Endothelial cell of umbilical vein (primary cell): ENCODE results near the gene MUC5AC. TPM values are rescaled to one million over a fixed set of nuclear protein-coding genes. Genes with fewer than 3 reads are reported as not detected.

Experiments used
- BruUV-seq: library from RNA; stranded (reverse); fragments of 400-500 nt; replicated peaks from 2 replicates; lab custom pipeline; 2021; lab: Mats Ljungman, UMichigan
- CTCF ChIA-PET: fragments of 300-600, 350-600 bp; sonication (Branson Sonifier 250); formaldehyde crosslinking; loops from one replicate; lab custom pipeline; 2021; ENCODE audit warnings: antibody characterized with exemption, inconsistent platforms; lab: Charles Lee
- POLR2A ChIA-PET: fragments of 300-600, 350-600 bp; sonication (Branson Sonifier 250); formaldehyde crosslinking; loops from one replicate; lab custom pipeline; 2021; ENCODE audit warnings: antibody characterized with exemption, inconsistent platforms; lab: Charles Lee
- DNase-seq: peaks from one replicate; pipeline ENCODE4 v3.0.0-alpha.2; 2011; ENCODE audit warnings: low read depth, low spot score
- FAIRE-seq: peaks from 2 replicates; lab custom pipeline; 2011; peaks lifted over from hg19 to GRCh38; lab: Jason Lieb, UNC
- H2AFZ ChIP-seq: 2 replicates; pipeline ENCODE4 v1.6.0; 2012; ENCODE audit warnings: low read depth, low read length, control low read depth, inconsistent platforms
- H3K27ac ChIP-seq: 2 replicates; pipeline ENCODE4 v1.5.1; 2011; ENCODE audit warnings: low read depth, mild to moderate bottlenecking, control low read depth, low read length, moderate library complexity; ENCODE audit not compliant: insufficient read depth
- H3K27me3 ChIP-seq, 2 experiments: 2 replicates each; pipeline versions ENCODE4 v1.6.0 to v1.6.1; 2011; ENCODE audit warnings: low read length in 2 of 2, mixed read lengths in 1 of 2; ENCODE audit not compliant: control insufficient read depth in 2 of 2, insufficient read depth in 2 of 2
- H3K36me3 ChIP-seq, 2 experiments: 2 replicates in 1 of 2; 3 replicates in 1 of 2; pipeline ENCODE4 v1.5.1; 2011; ENCODE audit warnings: low read length in 2 of 2, mild to moderate bottlenecking in 1 of 2, moderate library complexity in 1 of 2; ENCODE audit not compliant: control insufficient read depth in 2 of 2, insufficient read depth in 2 of 2; ENCODE audit errors: extremely low read depth in 1 of 2
- H3K4me1 ChIP-seq: 3 replicates; pipeline ENCODE4 v1.5.1; 2011; ENCODE audit warnings: mild to moderate bottlenecking, low read length; ENCODE audit not compliant: control insufficient read depth, insufficient read depth; ENCODE audit errors: extremely low read depth
- H3K4me2 ChIP-seq: 2 replicates; pipeline ENCODE4 v1.6.1; 2011; ENCODE audit warnings: low read length, control low read depth, mixed read lengths; ENCODE audit not compliant: insufficient read depth
- H3K4me3 ChIP-seq, 3 experiments: fragments of 200-600 bp in 1 of 3; sonication (generic), shearing (Covaris generic) in 1 of 3; replicated peaks in 1 of 3; 2 replicates each; pipeline ENCODE4 v1.5.1; 2011 to 2016; ENCODE audit warnings: control low read depth in 3 of 3, low read length in 3 of 3, mild to moderate bottlenecking in 2 of 3, inconsistent platforms in 1 of 3, low read depth in 1 of 3, moderate library complexity in 1 of 3; ENCODE audit not compliant: insufficient read depth in 1 of 3
- H3K79me2 ChIP-seq: 2 replicates; pipeline ENCODE4 v1.6.0; 2012; ENCODE audit warnings: low read length, inconsistent platforms; ENCODE audit not compliant: control insufficient read depth, insufficient read depth
- H3K9ac ChIP-seq: replicated peaks from 2 replicates; pipeline ENCODE3; 2011; ENCODE audit warnings: low read length, control low read depth; ENCODE audit not compliant: insufficient read depth; ENCODE audit errors: extremely low read depth
- H3K9me1 ChIP-seq: replicated peaks from 3 replicates; pipeline ENCODE4 v1.6.0; 2011; ENCODE audit warnings: mild to moderate bottlenecking, low read length; ENCODE audit not compliant: control insufficient read depth, insufficient read depth; ENCODE audit errors: extremely low read depth
- H3K9me3 ChIP-seq: replicated peaks from 2 replicates; pipeline ENCODE4 v1.5.1; 2012; ENCODE audit warnings: low read length, inconsistent platforms; ENCODE audit not compliant: control insufficient read depth, insufficient read depth
- H4K20me1 ChIP-seq: replicated peaks from 2 replicates; pipeline ENCODE3; 2011; ENCODE audit warnings: mild to moderate bottlenecking, low read length; ENCODE audit not compliant: control insufficient read depth, insufficient read depth; ENCODE audit errors: extremely low read depth
- EZH2 ChIP-seq: IDR thresholded peaks from 2 replicates; pipeline ENCODE4 v1.6.1; 2012; ENCODE audit warnings: borderline replicate concordance, low read depth, mild to moderate bottlenecking, moderate library complexity, low read length, inconsistent platforms; ENCODE audit not compliant: severe bottlenecking
- FOS ChIP-seq: IDR thresholded peaks from 2 replicates; pipeline ENCODE4 v1.6.1; 2011; ENCODE audit warnings: mild to moderate bottlenecking, low read length, moderate library complexity, borderline replicate concordance; ENCODE audit not compliant: insufficient read depth
- GATA2 ChIP-seq: IDR thresholded peaks from 2 replicates; pipeline ENCODE4 v1.7.0; 2011; ENCODE audit warnings: low read depth, mild to moderate bottlenecking, moderate library complexity, mixed read lengths, low read length; ENCODE audit not compliant: insufficient read length, insufficient read depth
- JUN ChIP-seq: IDR thresholded peaks from 2 replicates; pipeline ENCODE4 v1.6.1; 2011; ENCODE audit warnings: borderline replicate concordance, low read depth; ENCODE audit not compliant: insufficient read length, insufficient read depth
- MYC ChIP-seq: IDR thresholded peaks from one replicate; pipeline ENCODE4 v1.6.1; 2011; ENCODE audit warnings: mild to moderate bottlenecking, low read depth, low read length
- POLR2A ChIP-seq: IDR thresholded peaks from 2 replicates; pipeline ENCODE4 v1.6.1; 2012; ENCODE audit warnings: low read depth, mild to moderate bottlenecking, control low read depth, low read length
- POLR2AphosphoS5 ChIP-seq: IDR thresholded peaks from 2 replicates; pipeline ENCODE4 v1.6.1; 2012; ENCODE audit warnings: low read depth, mild to moderate bottlenecking, control low read depth, low read length, moderate library complexity; ENCODE audit not compliant: insufficient read depth
- dilution Hi-C: fragments of 300-500 bp; cut with MboI; formaldehyde crosslinking; loops from one replicate; pipeline ENCODE4 v1.15.0; 2019; ENCODE audit warnings: low sequenced_read_pairs; ENCODE audit not compliant: extremely low pct_ligation_motif_present
- intact Hi-C: fragments of 100-400 bp; cut with micrococcal nuclease; formaldehyde crosslinking; loops from one replicate; pipeline ENCODE4 v1.10.0; 2022
- polyA plus RNA-seq, 4 experiments: library from polyadenylated mRNA; depleted of rRNA in 3 of 4; stranded (reverse) in 3 of 4; unstranded in 1 of 4; fragments of >200 nt; gene quantifications; 2 replicates each; pipeline versions ENCODE4 v1.2.1 to v1.2.3, GENCODE V29; 2011 to 2012; ENCODE audit warnings: missing spikeins in 1 of 4
- total RNA-seq: library from RNA; stranded (reverse); gene quantifications from 2 replicates; pipeline ENCODE4 v1.2.3, GENCODE V29; 2021
- TF ChIP-seq, protein P1 (sequence below), 2 donors: IDR thresholded peaks; 1 replicate in 1 of 2; 2 replicates in 1 of 2; pipeline ENCODE4 v1.5.1; 2011; ENCODE audit warnings: low read length in 2 of 2, mild to moderate bottlenecking in 2 of 2, moderate library complexity in 2 of 2, control low read depth in 1 of 2, inconsistent platforms in 1 of 2, low read depth in 1 of 2; ENCODE audit not compliant: insufficient read depth in 1 of 2; ENCODE audit errors: extremely low read depth in 1 of 2
- TF ChIP-seq, protein P2 (sequence below): IDR thresholded peaks from 2 replicates; pipeline ENCODE4 v1.6.1; 2011; ENCODE audit not compliant: insufficient read depth, insufficient read length

The MUC5AC gene
- total and polyA plus RNA-seq, 2 donors (not counting 3 experiments of a cell fraction or from before 2014, with no cell fraction given): not detected

DNA sequence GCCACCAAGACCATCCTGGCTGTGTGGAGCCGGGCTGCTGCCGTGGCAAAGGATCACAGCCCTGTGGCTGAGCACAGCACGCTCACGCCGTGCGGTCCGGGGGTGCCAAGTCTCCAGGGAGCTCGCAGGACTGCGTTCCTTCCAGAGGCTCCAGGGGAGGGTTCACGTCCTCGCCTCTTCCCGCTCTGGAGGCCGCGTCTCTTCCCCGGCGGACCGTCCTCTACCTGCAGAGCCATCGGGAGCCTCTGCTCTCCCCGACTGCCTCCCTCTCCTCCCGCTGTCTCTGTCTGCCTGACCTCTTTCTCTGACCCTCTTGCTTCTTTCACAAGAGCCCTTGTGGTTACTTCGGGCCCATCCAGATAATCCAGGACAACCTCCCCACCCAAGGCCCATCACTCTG, 11.4 kb upstream of the MUC5AC start:
- FAIRE-seq: no peak
- dilution Hi-C loops: no loop called here
- ChIA-PET POLR2A (no interaction called here), CTCF (no interaction called here)
- H3K79me2 ChIP-seq: no peaks in the 10 kb centered on the region
- intact Hi-C loops: no loop called here
- H4K20me1 ChIP-seq: no peaks in the 10 kb centered on the region
- H3K9ac ChIP-seq: no peak overlapping the region
- TF ChIP-seq, protein P1, sequence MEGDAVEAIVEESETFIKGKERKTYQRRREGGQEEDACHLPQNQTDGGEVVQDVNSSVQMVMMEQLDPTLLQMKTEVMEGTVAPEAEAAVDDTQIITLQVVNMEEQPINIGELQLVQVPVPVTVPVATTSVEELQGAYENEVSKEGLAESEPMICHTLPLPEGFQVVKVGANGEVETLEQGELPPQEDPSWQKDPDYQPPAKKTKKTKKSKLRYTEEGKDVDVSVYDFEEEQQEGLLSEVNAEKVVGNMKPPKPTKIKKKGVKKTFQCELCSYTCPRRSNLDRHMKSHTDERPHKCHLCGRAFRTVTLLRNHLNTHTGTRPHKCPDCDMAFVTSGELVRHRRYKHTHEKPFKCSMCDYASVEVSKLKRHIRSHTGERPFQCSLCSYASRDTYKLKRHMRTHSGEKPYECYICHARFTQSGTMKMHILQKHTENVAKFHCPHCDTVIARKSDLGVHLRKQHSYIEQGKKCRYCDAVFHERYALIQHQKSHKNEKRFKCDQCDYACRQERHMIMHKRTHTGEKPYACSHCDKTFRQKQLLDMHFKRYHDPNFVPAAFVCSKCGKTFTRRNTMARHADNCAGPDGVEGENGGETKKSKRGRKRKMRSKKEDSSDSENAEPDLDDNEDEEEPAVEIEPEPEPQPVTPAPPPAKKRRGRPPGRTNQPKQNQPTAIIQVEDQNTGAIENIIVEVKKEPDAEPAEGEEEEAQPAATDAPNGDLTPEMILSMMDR (IDR thresholded peaks at IDR 0.05; ENCODE audit: extremely low read depth in 1 of 2, insufficient read depth in 1 of 2, low read depth in 1 of 2, low read length in 2 of 2): no peak
- no peak for TF ChIP-seq GATA2
- no peak for TF ChIP-seq MYC
- TF ChIP-seq EZH2: no peak
- TF ChIP-seq, protein P2, sequence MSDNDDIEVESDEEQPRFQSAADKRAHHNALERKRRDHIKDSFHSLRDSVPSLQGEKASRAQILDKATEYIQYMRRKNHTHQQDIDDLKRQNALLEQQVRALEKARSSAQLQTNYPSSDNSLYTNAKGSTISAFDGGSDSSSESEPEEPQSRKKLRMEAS: no peak
- TF ChIP-seq JUN: no peak
- TF ChIP-seq POLR2AphosphoS5: no peak
- TF ChIP-seq POLR2A: no peak
- TF ChIP-seq FOS: no peak
- no peak overlapping the region for H3K4me3 ChIP-seq
- no peaks in the 10 kb centered on the region for H3K4me1 ChIP-seq
- H3K4me2 ChIP-seq: no peak overlapping the region
- no TSS peak for BruUV-seq
- H3K9me3 ChIP-seq: no peaks in the 10 kb centered on the region
- no peak overlapping the region for H3K27ac ChIP-seq
- H3K36me3 ChIP-seq: no peaks in the 10 kb centered on the region
- DNase-seq: no peak
- no peaks in the 10 kb centered on the region for H3K27me3 ChIP-seq
- H2AFZ ChIP-seq: no peak overlapping the region
- no peaks in the 10 kb centered on the region for H3K9me1 ChIP-seq
